H9 (cell line): ENCODE data around the gene ACOX3. TPM values are rescaled to one million over a fixed set of nuclear protein-coding genes. Genes with fewer than 3 reads are reported as not detected.
A peak's percentile ranks its signal among the peaks of the same experiment; 100 is the strongest.

ENCODE experiments used
- DNase-seq: peaks from one replicate; pipeline ENCODE4 v3.0.0-alpha.2; 2017
- H2AFZ ChIP-seq: one replicate; pipeline ENCODE4 v1.6.1; 2013; ENCODE audit warnings: mild to moderate bottlenecking, low read length, control low read depth, moderate library complexity
- H2AK5ac ChIP-seq: 2 replicates; pipeline ENCODE4 v1.6.1; 2013; ENCODE audit warnings: low read length, control low read depth, mixed read lengths; ENCODE audit not compliant: insufficient read length
- H2BK120ac ChIP-seq: one replicate; pipeline ENCODE4 v1.6.1; 2013; ENCODE audit warnings: low read depth, mild to moderate bottlenecking, low read length, control low read depth, inconsistent platforms; ENCODE audit not compliant: poor library complexity, severe bottlenecking
- H2BK12ac ChIP-seq: 2 replicates; pipeline ENCODE4 v1.6.1; 2013; ENCODE audit warnings: low read length, control low read depth, mixed read lengths, low read depth; ENCODE audit not compliant: insufficient read length
- H2BK15ac ChIP-seq: 2 replicates; pipeline ENCODE4 v1.6.1; 2013; ENCODE audit warnings: low read depth, low read length, control low read depth
- H2BK20ac ChIP-seq: one replicate; pipeline ENCODE4 v1.6.1; 2013; ENCODE audit warnings: low read depth, mild to moderate bottlenecking, low read length, control low read depth, inconsistent platforms; ENCODE audit not compliant: poor library complexity, severe bottlenecking
- H2BK5ac ChIP-seq: 2 replicates; pipeline ENCODE4 v1.6.1; 2013; ENCODE audit warnings: low read length, control low read depth, mixed read lengths; ENCODE audit not compliant: insufficient read length
- H3K14ac ChIP-seq: 2 replicates; pipeline ENCODE4 v1.6.1; 2013; ENCODE audit warnings: low read length, control low read depth; ENCODE audit not compliant: insufficient read depth
- H3K18ac ChIP-seq: 2 replicates; pipeline ENCODE4 v1.6.1; 2013; ENCODE audit warnings: low read depth, mild to moderate bottlenecking, mixed read lengths, low read length, control low read depth; ENCODE audit not compliant: insufficient read length
- H3K23ac ChIP-seq: 2 replicates; pipeline ENCODE4 v1.6.1; 2013; ENCODE audit warnings: low read length, control low read depth, mixed read lengths, low read depth; ENCODE audit not compliant: insufficient read length
- H3K23me2 ChIP-seq: 2 replicates; pipeline ENCODE4 v1.6.1; 2013; ENCODE audit warnings: low read depth, mild to moderate bottlenecking, mixed read lengths, low read length, control low read depth; ENCODE audit not compliant: insufficient read length, poor library complexity, severe bottlenecking
- H3K27ac ChIP-seq: 2 replicates; pipeline ENCODE4 v1.5.1; 2013; ENCODE audit warnings: low read length, control low read depth, mixed read lengths, low read depth; ENCODE audit not compliant: insufficient read length
- H3K27me3 ChIP-seq: 2 replicates; pipeline ENCODE4 v1.6.1; 2013; ENCODE audit warnings: low read length, control low read depth, inconsistent platforms; ENCODE audit not compliant: insufficient read depth
- H3K4ac ChIP-seq: 2 replicates; pipeline ENCODE4 v1.6.1; 2013; ENCODE audit warnings: low read depth, mild to moderate bottlenecking, control low read depth, inconsistent platforms, low read length, moderate library complexity
- H3K4me1 ChIP-seq: 2 replicates; pipeline ENCODE4 v1.6.1; 2013; ENCODE audit warnings: low read length, control low read depth, inconsistent platforms; ENCODE audit not compliant: insufficient read depth
- H3K4me2 ChIP-seq: 2 replicates; pipeline ENCODE4 v1.6.1; 2013; ENCODE audit warnings: low read length, control low read depth, mixed read lengths; ENCODE audit not compliant: insufficient read length, insufficient read depth
- H3K56ac ChIP-seq: 2 replicates; pipeline ENCODE4 v1.6.1; 2013; ENCODE audit warnings: low read depth, mild to moderate bottlenecking, mixed read lengths, low read length, control low read depth; ENCODE audit not compliant: insufficient read length
- H3K79me1 ChIP-seq: 2 replicates; pipeline ENCODE4 v1.6.1; 2013; ENCODE audit warnings: low read depth, mild to moderate bottlenecking, moderate library complexity, low read length, control low read depth, inconsistent platforms; ENCODE audit not compliant: insufficient read depth, poor library complexity, severe bottlenecking
- H3K79me2 ChIP-seq: 2 replicates; pipeline ENCODE4 v1.6.1; 2013; ENCODE audit warnings: low read length, control low read depth, inconsistent platforms; ENCODE audit not compliant: insufficient read depth
- H3K9ac ChIP-seq: 2 replicates; pipeline ENCODE4 v1.6.1; 2013; ENCODE audit warnings: low read length, control low read depth, mixed read lengths; ENCODE audit not compliant: insufficient read length; ENCODE audit errors: extremely low read depth
- H3K9me3 ChIP-seq: one replicate; pipeline ENCODE4 v1.6.1; 2013; ENCODE audit warnings: low read depth, low read length, inconsistent platforms; ENCODE audit not compliant: control insufficient read depth
- H3T11ph ChIP-seq: one replicate; pipeline ENCODE4 v1.6.1; 2013; ENCODE audit warnings: mild to moderate bottlenecking, low read length, control low read depth, inconsistent platforms
- H4K20me1 ChIP-seq: one replicate; pipeline ENCODE4 v1.6.1; 2013; ENCODE audit not compliant: control insufficient read depth, insufficient read length, insufficient read depth
- H4K5ac ChIP-seq: 2 replicates; pipeline ENCODE4 v1.6.1; 2013; ENCODE audit warnings: low read depth, mild to moderate bottlenecking, mixed read lengths, low read length, control low read depth; ENCODE audit not compliant: insufficient read length
- H4K8ac ChIP-seq: replicated peaks from 2 replicates; pipeline ENCODE4 v1.6.1; 2013; ENCODE audit warnings: low read length, control low read depth, mixed read lengths, low read depth; ENCODE audit not compliant: insufficient read length
- H4K91ac ChIP-seq: 2 replicates; pipeline ENCODE4 v1.6.1; 2013; ENCODE audit warnings: low read depth, mild to moderate bottlenecking, moderate library complexity, mixed read lengths, low read length, control low read depth; ENCODE audit not compliant: insufficient read length
- H3K27ac Mint-ChIP-seq, 3 experiments: 2 replicates in 2 of 3; 3 replicates in 1 of 3; pipeline ENCODE4 v1.8.0; 2020 to 2021; ENCODE audit warnings: mixed read lengths in 3 of 3, mild to moderate bottlenecking in 1 of 3, moderate library complexity in 1 of 3
- H3K27me3 Mint-ChIP-seq: 2 replicates; pipeline ENCODE4 v1.8.0; 2021; ENCODE audit warnings: low read depth, mild to moderate bottlenecking, moderate library complexity, mixed read lengths
- H3K36me3 Mint-ChIP-seq, 3 experiments: 2 replicates in 2 of 3; 3 replicates in 1 of 3; pipeline ENCODE4 v1.8.0; 2020 to 2021; ENCODE audit warnings: low read depth in 3 of 3, mixed read lengths in 3 of 3; ENCODE audit not compliant: insufficient read depth in 1 of 3
- H3K4me1 Mint-ChIP-seq, 2 experiments: 2 replicates each; pipeline ENCODE4 v1.8.0; 2020; ENCODE audit warnings: mixed read lengths in 2 of 2
- H3K4me3 Mint-ChIP-seq, 2 experiments: 2 replicates in 1 of 2; 3 replicates in 1 of 2; pipeline ENCODE4 v1.8.0; 2020 to 2021; ENCODE audit warnings: mild to moderate bottlenecking in 2 of 2, mixed read lengths in 2 of 2, moderate library complexity in 1 of 2
- H3K9me3 Mint-ChIP-seq, 2 experiments: 2 replicates in 1 of 2; 3 replicates in 1 of 2; pipeline ENCODE4 v1.8.0; 2020; ENCODE audit warnings: mild to moderate bottlenecking in 2 of 2, mixed read lengths in 2 of 2, moderate library complexity in 1 of 2
- WGBS: extraction: QIAGEN DNeasy Blood & Tissue Kit; methylation state at CpG from one replicate; pipeline ENCODE4 v1.1.7; 2013; ENCODE audit warnings: missing lambda C conversion rate, low lambda C conversion rate, mixed read lengths; ENCODE audit not compliant: insufficient read length; ENCODE audit errors: extremely low coverage; 5-methylcytosine and 5-hydroxymethylcytosine counted together
- total RNA-seq: library from RNA; stranded (reverse); gene quantifications from 2 replicates; pipeline ENCODE4 v1.2.1, GENCODE V29; 2021
- TF ChIP-seq, protein P1 (sequence below): fragments of 200-600 bp; sonication (generic); conservative IDR thresholded peaks from 3 replicates; pipeline ENCODE4 v1.8.0; 2021; ENCODE audit warnings: antibody characterized with exemption, mild to moderate bottlenecking

The ACOX3 gene
- total RNA-seq, 1 experiment from 2014 or later = 13.8 TPM

DNA sequence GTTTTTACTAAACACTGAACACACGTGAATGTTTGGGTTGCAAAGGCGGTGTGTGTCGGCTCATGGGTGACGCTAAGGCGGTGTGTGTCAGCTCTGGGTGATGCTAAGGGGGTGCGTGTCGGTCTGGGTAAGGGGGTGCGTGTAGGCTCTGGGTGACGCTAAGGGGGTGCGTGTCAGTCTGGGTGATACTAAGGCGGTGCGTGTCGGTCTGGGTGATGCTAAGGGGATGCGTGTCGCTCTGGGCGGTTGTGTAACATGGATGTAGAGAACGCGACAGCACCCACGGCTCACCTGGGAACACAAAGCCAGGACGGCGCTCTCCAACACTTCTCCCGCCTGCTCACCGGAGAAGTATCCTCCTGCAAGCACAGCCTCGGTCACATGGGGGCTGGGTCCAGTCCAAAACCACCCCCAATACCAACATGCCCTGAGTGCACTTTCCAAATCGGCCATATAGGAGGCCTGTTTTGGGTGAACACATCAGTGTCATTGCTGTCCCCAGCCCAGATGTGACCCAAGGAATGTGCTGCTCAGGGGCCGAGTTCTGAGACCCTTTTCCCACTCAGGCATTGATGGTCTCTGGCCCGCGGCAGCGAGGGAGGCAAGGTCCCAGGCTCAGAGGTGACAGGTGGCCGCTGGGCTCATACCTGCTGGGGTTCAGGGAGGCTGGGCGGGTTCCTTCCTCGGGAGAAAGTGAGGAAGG lies 67.1 kb downstream of the ACOX3 start:
- H4K5ac ChIP-seq = no peak overlapping the region
- no peak overlapping the region for H2BK20ac ChIP-seq
- H2BK12ac ChIP-seq = no peak overlapping the region
- peak overlapping the region; percentile 31; the same call in 1 of the 2 replicates for H3K14ac ChIP-seq
- peak overlapping the region; percentile 49 for H3K18ac ChIP-seq
- Mint-ChIP-seq H3K27me3 (peaks cover 15% of the 10 kb centered on the region), H3K36me3 (no peaks in the 10 kb centered on the region), H3K4me3 (no peak overlapping the region), H3K4me1 (peaks cover 12 to 13% of the 10 kb centered on the region in 2 experiments), H3K9me3 (no peaks in the 10 kb centered on the region; a peak in 1 of 5 replicates), H3K27ac (peak overlapping the region in 1 of 3 experiments; percentile 90; a peak in 2 of 7 replicates)
- H3K9me3 ChIP-seq = no peaks in the 10 kb centered on the region
- no peak overlapping the region for H4K8ac ChIP-seq
- H2BK120ac ChIP-seq = no peak overlapping the region
- H3K79me1 ChIP-seq = no peaks in the 10 kb centered on the region
- no peaks in the 10 kb centered on the region for H3K4me1 ChIP-seq
- no peak overlapping the region for H2AFZ ChIP-seq
- H3K79me2 ChIP-seq = no peaks in the 10 kb centered on the region
- no peak overlapping the region for H3K9ac ChIP-seq
- H3K23ac ChIP-seq = no peak overlapping the region
- H3K4me2 ChIP-seq = no peak overlapping the region
- no peak overlapping the region for H2AK5ac ChIP-seq
- DNase-seq = no peak
- no peak overlapping the region for H2BK15ac ChIP-seq
- no peaks in the 10 kb centered on the region for H4K20me1 ChIP-seq
- no CpG with 5 or more reads among the region's 32 CpGs for WGBS
- TF ChIP-seq, protein P1, sequence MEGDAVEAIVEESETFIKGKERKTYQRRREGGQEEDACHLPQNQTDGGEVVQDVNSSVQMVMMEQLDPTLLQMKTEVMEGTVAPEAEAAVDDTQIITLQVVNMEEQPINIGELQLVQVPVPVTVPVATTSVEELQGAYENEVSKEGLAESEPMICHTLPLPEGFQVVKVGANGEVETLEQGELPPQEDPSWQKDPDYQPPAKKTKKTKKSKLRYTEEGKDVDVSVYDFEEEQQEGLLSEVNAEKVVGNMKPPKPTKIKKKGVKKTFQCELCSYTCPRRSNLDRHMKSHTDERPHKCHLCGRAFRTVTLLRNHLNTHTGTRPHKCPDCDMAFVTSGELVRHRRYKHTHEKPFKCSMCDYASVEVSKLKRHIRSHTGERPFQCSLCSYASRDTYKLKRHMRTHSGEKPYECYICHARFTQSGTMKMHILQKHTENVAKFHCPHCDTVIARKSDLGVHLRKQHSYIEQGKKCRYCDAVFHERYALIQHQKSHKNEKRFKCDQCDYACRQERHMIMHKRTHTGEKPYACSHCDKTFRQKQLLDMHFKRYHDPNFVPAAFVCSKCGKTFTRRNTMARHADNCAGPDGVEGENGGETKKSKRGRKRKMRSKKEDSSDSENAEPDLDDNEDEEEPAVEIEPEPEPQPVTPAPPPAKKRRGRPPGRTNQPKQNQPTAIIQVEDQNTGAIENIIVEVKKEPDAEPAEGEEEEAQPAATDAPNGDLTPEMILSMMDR = no peak
- no peak overlapping the region for H3K56ac ChIP-seq
- no peak overlapping the region for H3K27ac ChIP-seq
- H3T11ph ChIP-seq = no peak overlapping the region
- no peak overlapping the region for H4K91ac ChIP-seq
- no peaks in the 10 kb centered on the region for H3K27me3 ChIP-seq
- no peak overlapping the region for H2BK5ac ChIP-seq
- no peak overlapping the region for H3K4ac ChIP-seq
- H3K23me2 ChIP-seq = no peaks in the 10 kb centered on the region
